Esophagus squamous epithelium (tissue), 5 donors: ENCODE results near the gene GPC4. TPM values are rescaled to one million over a fixed set of nuclear protein-coding genes. Genes with fewer than 3 reads are reported as not detected.

ENCODE experiments used
- DNase-seq: peaks from one replicate; lab custom pipeline; 2025; lab: John Stamatoyannopoulos, UW
- H3K27ac ChIP-seq, 4 donors: fragments of 200-600 bp; sonication (generic); one replicate each; pipeline ENCODE4 v1.5.1; 2016 to 2019; ENCODE audit warnings: mild to moderate bottlenecking in 1 of 4
- H3K27me3 ChIP-seq, 4 donors: fragments of 200-600 bp; sonication (generic); 1 replicate in 3 of 4; 2 replicates in 1 of 4; pipeline versions ENCODE4 v1.5.1 to v1.6.0; 2017 to 2021; ENCODE audit warnings: antibody characterized with exemption in 1 of 4
- H3K36me3 ChIP-seq, 3 donors: fragments of 200-600 bp; sonication (generic); one replicate each; pipeline ENCODE4 v1.5.1; 2016 to 2019
- H3K4me1 ChIP-seq, 3 donors: fragments of 200-600 bp; sonication (generic); one replicate each; pipeline ENCODE4 v1.5.1; 2017 to 2019
- H3K4me3 ChIP-seq, 4 donors: fragments of 200-600 bp; sonication (generic); 1 replicate in 3 of 4; 2 replicates in 1 of 4; pipeline ENCODE4 v1.5.1; 2016 to 2019; ENCODE audit warnings: mild to moderate bottlenecking in 2 of 4, moderate library complexity in 1 of 4
- H3K9me3 ChIP-seq, 3 donors: fragments of 200-600 bp; sonication (generic); one replicate each; pipeline ENCODE4 v1.5.1; 2016 to 2019
- CTCF ChIP-seq, 6 experiments: fragments of 450-650 bp in 4 of 6; fragments of 200-600 bp in 2 of 6; sonication (generic) in 2 of 6; IDR thresholded peaks; one replicate each; pipeline ENCODE4 v1.5.1; 2016 to 2019; ENCODE audit warnings: antibody characterized with exemption in 6 of 6, mild to moderate bottlenecking in 4 of 6, moderate library complexity in 4 of 6
- POLR2A ChIP-seq, 4 donors: fragments of 450-650 bp; IDR thresholded peaks; one replicate each; pipeline ENCODE4 v1.6.1; 2017; ENCODE audit warnings: antibody characterized with exemption in 4 of 4, mild to moderate bottlenecking in 4 of 4, moderate library complexity in 3 of 4
- WGBS, 2 donors: methylation state at CpG; one replicate each; pipeline ENCODE4 v1.1.5; 2018; 5-methylcytosine and 5-hydroxymethylcytosine counted together
- intact Hi-C: fragments of 100-400 bp; cut with DNase I; formaldehyde crosslinking; loops from one replicate; pipeline ENCODE4 v1.15.0; 2022
- total RNA-seq, 4 donors: library from RNA; depleted of rRNA; stranded (reverse); fragments of >200 nt; gene quantifications; one replicate each; pipeline ENCODE4 v1.1.0, GENCODE V29; 2016
- donor health status: DM: yes; HTN: yes; CAD: no.

The GPC4 gene
- total RNA-seq, 4 donors from 2014 or later: 1.3 to 8.2 (median 3.1) TPM

DNA sequence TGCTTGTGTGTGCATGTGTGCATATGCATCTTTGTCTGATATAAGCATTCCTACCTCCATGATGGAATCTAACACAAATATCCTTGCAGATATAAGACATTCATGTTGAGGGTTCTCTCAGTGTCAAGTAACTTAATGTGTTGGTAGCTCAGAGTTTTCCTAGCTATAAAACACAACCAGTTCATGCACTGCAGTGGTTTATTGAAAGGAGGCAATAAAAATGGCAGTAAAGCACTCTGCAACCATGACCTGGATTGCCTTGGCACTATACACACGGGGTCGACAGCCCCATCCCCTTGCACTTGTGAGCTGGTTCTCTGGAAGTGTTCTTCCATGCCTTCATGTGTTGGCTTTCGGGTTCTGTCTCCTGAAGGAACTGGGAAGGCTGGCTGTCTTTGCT, 38.9 kb downstream of the GPC4 start:
- no peak overlapping the region for H3K27ac ChIP-seq
- intact Hi-C loops: no loop called here
- 80% methylated on average over 2 of the region's 3 CpGs; no CpG with 5 or more reads in 1 of the 2 donors for WGBS, 2 donors

DNA sequence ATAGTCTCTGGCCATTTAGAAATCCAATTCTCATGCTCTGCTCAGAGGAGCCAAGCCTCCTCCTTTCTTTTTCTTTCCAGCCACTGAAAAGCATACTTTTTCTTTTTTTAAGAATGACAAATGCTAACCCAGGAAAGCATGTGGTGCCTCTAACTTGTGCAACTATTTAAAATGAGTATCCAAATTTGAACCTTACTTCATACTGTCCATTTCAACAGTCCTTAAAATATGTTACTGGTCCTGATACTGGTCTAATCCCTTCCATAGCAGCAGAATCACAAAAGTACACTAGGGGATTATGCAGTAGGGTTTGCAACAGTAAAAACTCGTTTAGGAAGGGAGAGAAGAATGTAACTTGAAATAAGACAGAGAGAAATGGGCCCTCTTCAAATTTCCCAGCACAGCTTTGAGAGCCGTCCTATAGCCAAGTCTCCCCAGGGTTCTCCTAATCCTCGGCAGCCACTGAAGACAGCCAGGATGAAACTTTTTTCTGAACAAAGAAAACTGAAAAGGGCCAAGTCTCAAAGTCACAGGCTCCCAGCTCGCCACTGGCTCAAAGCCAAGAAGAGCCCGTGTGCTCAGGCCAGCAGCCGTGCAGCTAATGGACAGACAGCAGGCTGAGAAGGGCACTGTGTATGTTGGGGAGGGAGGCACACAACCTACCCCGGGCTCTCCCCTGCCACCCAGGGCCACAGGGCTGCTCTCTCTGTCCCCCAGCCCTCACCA, 39.5 kb downstream of the GPC4 start:
- Histone ChIP-seq H3K4me1 (peaks cover 0 to 10% (median 0%) of the 10 kb centered on the region in 3 donors), H3K4me3 (no peak overlapping the region), H3K36me3 (no peaks in the 10 kb centered on the region), H3K27me3 (no peaks in the 10 kb centered on the region), H3K9me3 (no peaks in the 10 kb centered on the region), H3K27ac (peak overlapping the region in 1 of 4 donors; percentile 44)
- DNase-seq: no peak
- 30 to 51% methylated on average over 2 to 7 of the region's 7 CpGs for WGBS, 2 donors
- TF ChIP-seq POLR2A (IDR thresholded peaks at IDR 0.05) (no peak), CTCF (IDR thresholded peaks at IDR 0.05) (no peak)
- intact Hi-C loops: no loop called here

More for the DNA sequence above, 38.9 kb downstream of the GPC4 start:
- no peaks in the 10 kb centered on the region for H3K36me3 ChIP-seq
- DNase-seq: no peak
- H3K4me1 ChIP-seq: peaks cover 0 to 10% (median 0%) of the 10 kb centered on the region in 3 donors
- H3K4me3 ChIP-seq: no peak overlapping the region
- H3K9me3 ChIP-seq: no peaks in the 10 kb centered on the region
- no peak for TF ChIP-seq POLR2A (IDR thresholded peaks at IDR 0.05)
- no peak for TF ChIP-seq CTCF (IDR thresholded peaks at IDR 0.05)
- no peaks in the 10 kb centered on the region for H3K27me3 ChIP-seq

GRCh38 chrX:133374874-133375387, 40.4 kb downstream of the GPC4 start:
- 43 to 62% methylated on average over 2 of the region's 2 CpGs for WGBS, 2 donors
- no peak for TF ChIP-seq CTCF (IDR thresholded peaks at IDR 0.05)
- no peak for TF ChIP-seq POLR2A (IDR thresholded peaks at IDR 0.05)

DNA sequence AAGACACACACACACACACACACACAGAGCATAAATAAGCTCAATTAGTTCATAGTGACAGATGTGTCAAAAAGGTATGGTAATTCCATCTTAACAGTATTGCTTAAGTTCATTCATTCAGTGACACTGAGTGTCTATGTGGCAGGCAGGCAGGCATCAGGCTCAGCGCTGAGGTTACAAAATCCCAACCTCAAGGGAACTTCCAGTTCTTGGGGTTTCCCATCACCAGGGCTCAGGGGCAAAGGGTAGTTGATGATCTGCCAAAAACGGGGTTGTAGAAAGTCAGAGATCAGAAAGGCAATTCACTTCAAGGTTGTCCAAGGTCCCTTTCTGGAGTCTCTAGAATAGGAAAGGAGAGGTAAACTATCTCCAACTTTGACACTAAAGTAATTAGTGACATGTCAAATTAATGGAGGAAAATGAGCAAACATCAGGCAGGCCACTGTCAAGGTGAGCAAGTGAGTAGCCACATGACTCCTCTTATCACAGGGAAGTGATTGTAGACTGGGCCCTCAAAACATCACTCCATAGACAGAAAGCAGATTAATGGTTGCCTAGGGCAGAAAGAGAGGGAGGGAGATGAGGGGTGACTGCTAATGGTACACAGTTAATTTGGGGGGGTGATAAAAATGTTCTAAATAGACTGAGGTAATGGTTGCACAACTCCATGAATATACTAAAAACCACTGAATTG, 41.8 kb downstream of the GPC4 start:
- Histone ChIP-seq H3K9me3 (no peaks in the 10 kb centered on the region), H3K27ac (no peak overlapping the region), H3K4me3 (no peak overlapping the region), H3K36me3 (no peaks in the 10 kb centered on the region), H3K4me1 (peaks cover 0 to 10% (median 0%) of the 10 kb centered on the region in 3 donors), H3K27me3 (no peaks in the 10 kb centered on the region)
- TF ChIP-seq POLR2A (IDR thresholded peaks at IDR 0.05) (no peak), CTCF (IDR thresholded peaks at IDR 0.05) (no peak)
- 20% methylated on average over 1 of the region's 2 CpGs; no CpG with 5 or more reads in 1 of the 2 donors for WGBS, 2 donors
- no peak for DNase-seq
- intact Hi-C loops: no loop called here

More at GRCh38 chrX:133374874-133375387, 40.4 kb downstream of the GPC4 start:
- H3K4me1 ChIP-seq: peaks cover 0 to 10% (median 0%) of the 10 kb centered on the region in 3 donors
- no peak for DNase-seq
- H3K9me3 ChIP-seq: no peaks in the 10 kb centered on the region
- H3K27me3 ChIP-seq: no peaks in the 10 kb centered on the region
- H3K27ac ChIP-seq: peak overlapping the region in 1 of 4 donors; percentile 3
- intact Hi-C loops: no loop called here
- H3K36me3 ChIP-seq: no peaks in the 10 kb centered on the region
- no peak overlapping the region for H3K4me3 ChIP-seq
